HG02840 (cell line): Measurements from ENCODE around the gene GDPD1.
"Not testable (repeated sequence)": the region's sequence is repeated elsewhere in the genome, so short reads cannot be mapped to it uniquely, and the experiment has no call there.

Experiments used
- ATAC-seq: cut with Tn5 transposase; IDR thresholded peaks from one replicate; pipeline ENCODE4 v1.9.1; 2021; ENCODE audit warnings: mild to moderate bottlenecking, moderate library complexity, moderate number of reproducible peaks; ENCODE audit not compliant: unreplicated experiment, low FRiP score

Gene GDPD1

DNA sequence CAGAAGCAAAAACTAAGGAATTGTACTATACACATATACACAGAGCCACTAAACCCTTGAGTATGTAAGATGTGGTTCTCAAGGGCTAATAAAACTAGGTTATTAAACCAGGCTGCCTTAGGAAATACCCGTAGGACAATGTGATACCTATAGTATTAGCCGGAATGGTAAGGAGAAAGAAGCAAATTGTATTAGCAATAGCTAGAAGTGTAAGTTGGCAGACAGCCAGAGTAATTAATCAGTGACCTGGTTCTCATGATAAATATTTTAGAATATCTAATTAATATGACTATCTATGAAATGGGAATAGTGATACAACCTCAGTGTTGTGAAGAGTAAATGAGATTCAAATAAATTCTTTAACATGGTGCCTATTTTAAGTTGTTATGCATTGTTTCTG, 18.6 kb downstream of the GDPD1 start:
- ATAC-seq = no peak

DNA sequence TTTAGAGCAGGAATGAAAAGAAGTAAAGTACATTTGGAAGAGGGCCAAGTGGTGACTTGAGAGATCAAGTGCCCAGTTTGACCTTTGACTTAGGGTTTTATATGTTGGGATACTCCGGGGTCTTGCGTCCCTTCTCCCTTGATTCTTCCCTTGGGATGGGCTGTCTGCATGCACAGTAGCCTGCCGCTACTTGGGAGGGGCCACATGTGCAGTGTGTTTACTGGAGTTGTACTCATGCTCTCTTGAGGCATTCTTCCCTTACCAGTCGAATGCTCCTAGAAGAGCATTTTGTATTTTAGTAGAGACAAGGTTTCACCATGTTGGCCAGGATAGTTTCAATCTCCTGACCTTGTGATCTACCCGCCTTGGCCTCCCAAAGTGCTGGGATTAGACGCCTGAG, 23.8 kb downstream of the GDPD1 start:
- ATAC-seq = no peak

DNA sequence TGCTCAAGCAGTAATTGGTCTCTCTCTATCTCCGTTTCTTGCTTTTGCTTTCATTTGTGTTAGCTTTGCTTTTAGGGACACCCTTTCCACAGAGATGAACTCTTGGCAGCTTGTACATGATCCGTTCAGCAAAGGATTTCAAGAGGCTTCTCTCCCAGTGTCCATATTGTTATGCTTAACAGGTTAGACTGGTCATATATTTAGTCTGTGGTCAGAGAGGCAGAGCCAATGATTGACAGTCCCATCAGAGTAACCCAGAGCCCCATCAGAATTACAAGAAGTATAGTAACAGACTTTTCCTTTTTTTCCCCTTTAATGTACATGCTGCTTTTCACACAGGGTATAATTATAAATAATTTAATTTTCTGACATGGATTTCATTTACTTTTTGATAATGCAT, 34.4 kb downstream of the GDPD1 start:
- no peak for ATAC-seq

DNA sequence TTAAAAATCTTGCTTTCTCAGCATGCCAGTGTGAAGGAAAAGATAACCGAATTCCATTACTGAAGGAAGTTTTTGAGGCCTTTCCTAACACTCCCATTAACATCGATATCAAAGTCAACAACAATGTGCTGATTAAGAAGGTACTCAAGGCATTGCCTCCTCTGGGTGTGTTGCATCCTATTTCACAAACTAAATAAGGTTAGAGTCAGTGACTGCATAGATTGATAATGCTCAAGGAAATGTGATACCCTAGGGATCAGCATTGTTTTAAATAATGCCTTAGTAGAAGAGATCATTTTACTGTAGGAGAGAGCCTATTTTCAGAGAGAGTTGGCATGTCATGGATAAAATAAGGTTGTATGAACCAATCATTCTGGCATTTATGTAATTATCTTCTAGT, 36.8 kb downstream of the GDPD1 start:
- no peak for ATAC-seq

DNA sequence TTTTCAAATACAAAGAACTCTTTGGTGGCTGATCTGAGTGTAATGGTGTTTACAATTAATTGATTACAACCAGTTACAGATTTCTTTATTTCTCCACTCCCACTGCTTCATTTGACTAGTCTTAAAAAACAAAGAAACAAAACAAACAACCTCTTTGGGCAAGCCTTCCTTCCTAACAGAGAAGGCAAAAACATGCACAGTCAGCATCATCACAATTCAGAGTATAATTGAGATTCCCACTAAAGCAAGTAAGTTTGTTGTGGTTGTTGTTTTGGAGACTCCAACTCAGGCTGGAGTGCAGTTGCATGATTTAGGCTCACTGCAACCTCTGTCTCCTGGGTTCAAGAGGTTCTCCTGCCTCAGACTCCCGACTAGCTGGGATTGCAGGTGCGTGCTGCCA, 40.4 kb downstream of the GDPD1 start:
- ATAC-seq = no peak

DNA sequence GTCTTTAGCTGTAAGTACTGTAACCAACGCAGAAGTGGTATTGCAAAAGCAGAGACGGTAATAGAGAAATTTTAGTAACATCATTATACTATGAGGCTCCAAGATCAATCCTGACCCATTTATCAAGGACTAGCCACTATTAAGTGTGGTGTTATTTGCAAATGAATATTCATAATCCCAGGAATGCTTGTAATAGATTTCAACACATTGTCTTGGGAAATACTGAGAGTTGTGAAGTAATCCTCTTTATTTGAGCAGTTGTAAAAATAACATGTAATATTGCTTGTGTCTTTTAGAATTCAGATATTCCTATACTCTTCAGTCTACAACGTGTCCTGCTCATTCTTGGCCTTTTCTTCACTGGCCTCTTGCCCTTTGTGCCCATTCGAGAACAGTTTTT, 46.4 kb downstream of the GDPD1 start:
- no peak for ATAC-seq

DNA sequence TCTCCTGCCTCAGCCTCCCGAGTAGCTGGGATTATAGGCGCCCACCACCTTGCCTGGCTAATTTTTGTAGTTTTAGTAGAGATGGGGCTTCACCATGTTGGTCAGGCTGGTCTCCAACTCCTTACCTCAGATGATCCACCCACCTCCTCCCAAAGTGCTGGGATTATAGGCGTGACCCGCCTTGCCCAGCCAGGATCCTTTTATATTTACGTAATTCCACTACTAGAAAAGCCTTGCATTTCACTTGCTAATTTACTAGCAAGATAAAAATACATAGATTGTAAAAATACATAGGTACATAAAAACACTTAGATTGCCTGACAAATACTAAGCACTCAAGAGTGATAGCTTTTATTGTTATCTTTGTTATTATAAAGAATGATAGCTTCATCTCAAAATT, 47.5 kb downstream of the GDPD1 start:
- no peak for ATAC-seq

DNA sequence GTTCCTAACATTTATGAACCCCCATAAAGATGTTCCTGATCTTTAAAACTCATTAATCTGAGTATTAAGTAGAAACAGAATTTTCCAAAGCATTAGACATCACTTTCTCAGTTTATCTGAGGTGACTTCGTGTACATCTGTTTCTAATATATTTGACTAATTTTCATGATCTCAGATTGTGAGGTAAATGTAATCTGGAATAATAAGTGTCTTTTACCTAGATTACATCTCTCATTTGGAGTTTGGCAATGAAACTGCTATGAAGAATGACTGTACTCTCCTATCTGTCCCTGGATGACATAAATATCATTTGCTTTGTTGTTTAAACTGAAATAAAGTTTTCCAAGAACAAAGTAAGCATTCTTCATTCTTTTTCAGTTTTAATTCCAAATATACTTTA, 55.3 kb downstream of the GDPD1 start:
- ATAC-seq = no peak

DNA sequence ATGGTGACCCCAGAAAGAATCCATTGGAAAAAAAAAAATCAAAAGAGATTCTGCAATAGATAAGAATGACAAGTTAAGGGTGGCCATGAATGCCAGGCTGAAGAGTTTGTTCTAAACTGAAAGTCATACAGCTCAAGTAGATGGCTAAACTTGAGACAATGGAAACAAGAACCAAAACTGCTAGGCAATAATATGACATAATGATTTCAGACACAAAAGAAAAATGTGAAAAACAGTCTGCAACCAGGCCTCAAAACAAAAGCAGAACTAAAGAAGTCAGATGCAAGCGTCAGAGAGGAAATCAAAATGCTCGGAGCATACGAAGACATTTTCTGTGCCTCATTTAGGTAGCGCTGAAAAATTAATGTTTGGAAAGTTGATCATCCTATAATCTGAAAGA, 56.7 kb downstream of the GDPD1 start:
- peak; percentile 68 for ATAC-seq

DNA sequence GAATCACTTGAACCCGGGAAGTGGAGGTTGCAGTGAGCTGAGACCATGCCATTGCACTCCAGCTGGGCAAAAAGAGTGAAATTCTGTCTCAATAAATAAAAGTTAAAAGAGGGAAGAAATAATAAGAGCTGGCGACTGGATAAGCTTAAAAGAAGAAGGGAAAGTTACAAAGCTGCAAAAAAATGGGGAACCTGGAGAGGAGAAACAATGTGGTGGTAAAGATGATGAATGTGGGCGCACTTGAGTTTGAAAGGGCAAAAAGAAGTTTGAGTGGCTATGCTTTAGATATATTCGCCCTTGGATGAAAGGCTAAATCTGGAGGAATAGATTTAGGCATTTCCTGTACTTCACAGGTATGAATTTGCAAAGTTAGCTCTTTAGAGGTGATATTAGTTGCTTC, 58.1 kb downstream of the GDPD1 start:
- no peak for ATAC-seq

DNA sequence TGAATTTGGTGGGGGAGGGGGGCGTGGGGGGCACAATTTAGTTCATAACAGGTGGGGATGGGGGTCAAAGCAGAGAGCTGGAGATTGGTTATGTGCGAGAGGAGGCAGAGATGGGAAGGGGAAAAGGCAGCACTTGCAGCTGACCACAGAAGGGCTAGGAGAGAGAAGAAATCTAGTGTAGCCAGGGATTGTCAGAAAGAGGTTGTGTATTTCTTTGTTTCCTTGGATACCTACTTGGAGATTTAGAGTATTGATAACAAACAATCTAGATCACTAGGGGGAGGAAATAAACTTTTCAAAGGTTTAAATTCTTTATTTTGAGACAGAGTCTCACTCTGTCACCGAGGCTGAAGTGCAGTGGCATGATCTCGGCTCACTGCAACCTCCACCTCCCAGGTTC, 64.0 kb downstream of the GDPD1 start:
- ATAC-seq = no peak

DNA sequence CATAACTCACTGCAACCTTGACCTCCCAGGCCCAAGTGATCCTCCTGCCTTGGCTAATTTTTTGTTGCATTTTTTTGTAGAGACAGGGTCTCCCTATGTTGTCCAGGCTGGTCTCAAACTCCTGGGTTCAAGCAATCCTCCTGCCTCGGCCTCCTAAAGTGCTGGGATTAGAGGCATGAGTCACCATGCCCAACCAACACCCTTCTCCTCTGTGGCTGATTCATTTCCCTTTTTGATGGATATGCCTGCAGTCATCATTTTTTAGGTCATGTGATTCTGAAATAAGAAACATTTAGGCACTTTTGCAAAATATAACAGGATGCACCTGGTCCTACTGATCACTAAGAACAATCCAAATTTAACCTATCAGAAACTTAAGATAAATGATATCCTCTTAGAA, 67.1 kb downstream of the GDPD1 start:
- ATAC-seq = no peak

DNA sequence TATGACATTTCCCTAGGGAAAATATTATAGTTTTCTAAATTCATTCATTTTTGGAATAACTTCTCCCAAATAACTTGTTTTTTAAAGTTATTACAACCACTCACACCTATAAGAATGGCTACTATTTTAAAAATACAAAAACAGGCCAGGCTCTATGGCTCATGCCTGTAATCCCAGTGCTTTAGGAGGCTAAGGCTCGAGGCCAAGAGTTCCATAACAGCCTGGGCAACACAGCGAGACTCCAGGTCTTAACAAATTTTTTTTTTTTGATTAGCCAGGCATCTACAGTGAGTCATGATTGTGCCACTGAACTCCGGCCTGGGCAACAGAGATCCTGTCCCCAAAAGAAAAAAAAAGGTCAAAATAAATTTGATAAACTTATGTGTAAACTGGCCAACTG, 67.6 kb downstream of the GDPD1 start:
- ATAC-seq = no peak

DNA sequence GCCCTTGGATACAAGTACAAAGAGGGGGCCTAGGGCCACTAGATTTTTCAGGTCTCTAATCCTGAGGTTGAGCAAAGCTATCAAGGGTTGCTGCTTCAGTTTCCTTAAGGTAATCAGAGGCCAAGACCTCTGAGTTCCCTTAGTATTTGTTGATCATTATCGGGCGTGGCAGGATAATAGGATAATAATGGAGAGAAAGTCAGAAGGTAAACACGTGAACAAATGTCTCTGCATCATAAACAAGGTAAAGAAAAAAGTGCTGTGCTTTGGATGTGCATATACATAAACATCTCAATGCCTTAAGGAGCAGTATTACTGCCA, 69.6 kb downstream of the GDPD1 start:
- ATAC-seq = no peak

DNA sequence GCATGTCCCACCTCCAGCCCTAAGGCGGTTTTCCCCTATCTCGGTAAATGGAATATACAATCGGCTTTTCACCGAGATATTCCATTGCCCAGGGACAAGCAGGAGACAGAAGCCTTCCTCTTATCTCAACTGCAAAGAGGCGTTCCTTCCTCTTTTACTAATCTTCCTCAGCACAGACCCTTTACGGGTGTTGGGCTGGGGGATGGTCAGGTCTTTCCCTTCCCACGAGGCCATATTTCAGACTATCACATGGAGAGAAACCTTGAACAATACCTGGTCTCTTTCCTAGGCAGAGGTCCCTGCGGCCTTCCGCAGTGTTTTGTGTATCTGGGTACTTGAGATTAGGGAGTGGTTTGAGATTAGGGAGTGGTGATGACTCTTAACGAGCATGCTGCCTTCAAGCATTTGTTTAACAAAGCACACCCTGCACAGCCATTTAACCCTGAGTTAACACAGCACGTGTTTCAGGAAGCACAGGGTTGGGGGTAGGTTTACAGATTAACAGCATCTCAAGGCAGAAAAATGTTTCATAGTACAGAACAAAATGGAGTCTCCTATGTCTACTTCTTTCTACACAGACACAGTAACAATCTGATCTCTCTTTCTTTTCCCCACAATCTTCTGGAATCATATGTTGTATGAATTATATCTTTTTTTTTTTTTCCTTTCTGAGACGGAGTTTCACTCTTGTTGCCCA, 70.1 kb downstream of the GDPD1 start:
- not testable (repeated sequence) for ATAC-seq

DNA sequence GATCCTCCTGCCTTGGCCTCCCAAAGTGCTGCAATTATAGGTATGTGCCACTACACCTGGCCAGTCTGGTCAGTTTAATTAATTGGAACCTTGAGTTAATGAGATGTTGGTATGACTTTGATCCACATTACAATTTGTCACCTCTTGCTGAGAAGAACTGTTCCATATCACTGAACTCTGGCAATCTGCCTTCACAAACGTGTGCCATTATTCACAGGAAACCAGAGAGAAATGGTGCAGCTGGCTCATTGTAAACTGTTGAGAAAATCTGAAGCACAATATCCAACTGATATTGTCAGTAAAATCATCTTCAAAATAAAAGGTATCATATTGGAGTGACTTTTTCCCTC, 71.8 kb downstream of the GDPD1 start:
- no peak for ATAC-seq

DNA sequence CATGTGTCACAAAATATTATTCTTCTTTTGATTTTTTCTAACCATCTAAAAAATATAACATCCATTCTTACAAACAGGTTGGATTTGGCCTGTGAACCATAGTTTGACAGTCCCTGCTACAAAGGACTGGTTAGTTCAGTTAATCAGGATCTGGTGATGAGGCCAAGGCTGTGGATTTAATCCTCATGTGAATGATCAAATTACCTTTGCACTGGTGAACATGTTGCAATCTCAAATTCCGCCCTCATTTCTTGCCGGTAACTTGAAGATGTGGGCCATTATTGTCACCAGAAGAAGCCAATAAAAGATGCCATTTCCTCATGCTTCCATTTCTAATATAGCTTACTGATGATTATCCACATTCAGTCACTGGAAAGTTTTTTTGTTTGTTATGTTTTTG, 75.9 kb downstream of the GDPD1 start:
- no peak for ATAC-seq

DNA sequence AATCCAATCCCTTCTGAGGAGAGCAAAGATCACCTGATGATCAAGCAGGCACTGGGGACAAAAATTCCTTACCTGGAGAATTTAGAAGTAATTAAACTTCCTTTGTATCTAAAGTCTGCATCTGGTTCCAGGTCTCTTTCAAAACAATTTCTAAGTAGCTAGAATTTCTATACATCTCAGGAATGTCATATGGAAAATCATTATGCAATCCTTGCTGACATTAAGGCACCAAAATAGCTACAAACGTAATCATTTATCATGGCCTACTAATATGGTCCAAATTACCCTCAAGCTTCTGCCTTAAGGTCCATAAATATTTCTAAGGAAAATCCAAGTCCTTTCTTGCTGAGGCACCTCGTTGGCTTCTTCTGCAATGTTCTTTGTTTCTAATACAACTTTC, 78.2 kb downstream of the GDPD1 start:
- no peak for ATAC-seq

DNA sequence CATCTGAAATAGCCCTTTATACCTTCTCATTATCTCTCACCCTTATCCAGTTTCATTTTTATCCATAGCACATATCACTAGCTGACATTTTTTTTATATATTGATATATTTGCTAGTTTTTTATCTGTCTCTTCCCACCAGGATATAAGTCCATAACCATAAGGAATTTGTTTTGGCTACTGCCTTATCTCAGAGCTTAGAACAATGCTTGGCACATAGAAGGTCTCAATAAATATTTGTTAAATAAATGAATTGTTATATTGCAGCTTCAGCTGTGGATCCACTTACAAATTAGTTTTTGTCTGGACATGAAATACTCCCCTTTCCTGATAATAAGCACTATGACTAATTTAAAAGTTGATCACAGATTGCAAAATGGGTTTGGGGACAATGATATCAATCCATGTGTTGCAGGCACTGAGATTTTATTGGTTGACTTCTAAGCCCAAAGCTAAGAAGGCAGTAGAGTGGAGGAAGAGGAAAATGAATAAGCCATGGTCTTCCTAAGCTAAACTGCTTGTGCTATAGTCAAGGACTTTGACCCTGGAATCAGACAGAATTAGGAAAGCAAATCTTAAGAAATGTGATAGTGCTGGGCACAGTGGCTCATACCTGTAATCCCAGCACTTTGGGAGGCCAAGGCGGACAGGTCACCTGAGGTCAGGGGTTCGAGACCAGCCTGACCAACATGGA, 79.2 kb downstream of the GDPD1 start:
- ATAC-seq = no peak

DNA sequence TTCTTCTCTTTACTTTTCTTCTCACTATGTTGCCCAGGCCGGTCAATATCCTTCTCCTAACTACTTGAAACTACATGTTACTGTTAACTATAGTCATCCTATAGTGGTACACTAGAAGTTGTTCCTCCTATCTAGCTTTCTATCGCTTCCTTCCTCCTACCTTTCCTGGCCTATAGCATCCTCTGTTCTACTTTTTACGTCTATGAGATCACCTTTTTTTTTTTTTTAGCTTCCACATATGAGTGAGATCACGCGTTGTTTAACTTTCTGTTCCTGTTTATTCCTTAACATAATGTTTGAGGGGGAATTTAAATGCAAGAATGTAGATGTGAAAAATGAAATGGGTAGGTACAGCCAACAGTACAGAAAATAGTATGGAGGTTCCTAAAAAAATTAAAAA, 80.6 kb downstream of the GDPD1 start:
- no peak for ATAC-seq

DNA sequence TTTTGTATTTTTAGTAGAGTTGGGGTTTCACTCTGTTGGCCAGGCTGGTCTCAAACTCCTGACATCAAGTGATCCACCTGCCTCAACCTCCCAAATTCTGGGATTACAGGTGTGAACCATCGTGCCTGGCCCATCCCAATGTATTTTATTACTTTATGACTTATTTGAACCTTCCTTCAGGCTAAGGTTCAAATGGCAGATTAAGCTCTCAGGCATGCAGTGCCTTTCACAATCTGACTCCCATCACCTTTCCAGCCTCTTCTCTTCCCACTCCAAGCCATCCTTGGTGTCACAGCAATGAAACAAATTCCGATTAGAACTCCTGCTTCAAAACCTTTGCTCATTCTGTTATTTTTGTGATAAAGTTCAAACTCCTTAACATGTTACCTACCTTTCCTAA, 84.5 kb downstream of the GDPD1 start:
- ATAC-seq = no peak

DNA sequence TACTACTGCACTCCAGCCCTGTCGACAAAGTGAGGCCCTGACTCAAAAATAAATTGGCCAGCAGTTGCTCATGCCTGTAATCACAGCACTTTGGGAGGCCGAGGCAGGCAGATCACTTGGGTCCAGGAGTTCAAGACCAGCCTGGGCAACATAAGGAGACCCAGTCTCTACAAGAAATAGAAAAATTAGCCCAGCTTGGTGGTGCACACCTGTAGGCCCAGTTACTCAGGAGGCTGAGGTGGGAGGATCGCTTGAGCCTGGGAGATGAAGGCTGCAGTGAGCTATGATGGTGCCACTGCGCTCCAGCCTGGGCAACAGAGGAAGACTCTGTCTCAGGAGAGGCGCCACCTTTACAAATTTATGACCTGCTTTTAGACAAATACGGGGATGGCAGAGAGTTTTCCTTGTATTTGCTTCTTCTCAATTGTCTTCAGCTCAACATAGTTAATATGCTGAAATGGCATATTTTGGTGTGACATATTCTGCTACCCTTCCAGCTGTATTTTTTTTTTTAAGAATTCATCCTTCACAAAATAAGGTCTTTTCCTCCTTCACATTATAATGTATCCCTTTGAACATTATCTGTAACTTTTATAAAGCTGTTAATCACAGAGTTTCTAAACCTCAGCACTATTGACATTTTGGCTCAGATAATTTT, 90.1 kb downstream of the GDPD1 start:
- ATAC-seq = no peak
